Measurements from ENCODE around the gene ZNF614. TPM values are rescaled to one million over a fixed set of nuclear protein-coding genes. Genes with fewer than 3 reads are reported as not detected.

The ZNF614 gene
- total RNA-seq, 1 donor from 2014 or later = 8.4 TPM

- Mint-ChIP-seq H3K4me3 (ENCODE audit: unreplicated experiment) (peak within 1 kb of the TSS; percentile 91), H3K4me1 (ENCODE audit: unreplicated experiment) (peaks cover 15% of the 10 kb centered on the region), H3K27me3 (ENCODE audit: unreplicated experiment) (no peaks in the 10 kb centered on the region), H3K27ac (ENCODE audit: unreplicated experiment) (peak within 1 kb of the TSS; percentile 99), H3K9me3 (ENCODE audit: unreplicated experiment) (peaks cover 15% of the 10 kb centered on the region), H3K36me3 (ENCODE audit: unreplicated experiment) (peaks cover 41% of the 10 kb centered on the region)
- no peak for TF ChIP-seq CTCF (IDR thresholded peaks at IDR 0.05)
- DNase-seq (ENCODE audit: extremely low spot score, unreplicated experiment) = peak; percentile 95
Measured at GRCh38 chr19:52007806-52008557, 20.2 kb downstream of the ZNF614 start, which contains the start of gene ZNF615. Gene ZNF615 (minus strand): TSS chr19:52008211. CDS start chr19:52003711, 4,500 bp downstream.

GRCh38 chr19:52007451-52007805, 20.8 kb downstream of the ZNF614 start:
- Mint-ChIP-seq H3K36me3 (ENCODE audit: unreplicated experiment) (peaks cover 38% of the 10 kb centered on the region), H3K4me3 (ENCODE audit: unreplicated experiment) (peak overlapping the region; percentile 91), H3K27me3 (ENCODE audit: unreplicated experiment) (no peaks in the 10 kb centered on the region), H3K9me3 (ENCODE audit: unreplicated experiment) (peaks cover 16% of the 10 kb centered on the region), H3K4me1 (ENCODE audit: unreplicated experiment) (peaks cover 15% of the 10 kb centered on the region), H3K27ac (ENCODE audit: unreplicated experiment) (peak overlapping the region; percentile 99)
- no peak for DNase-seq (ENCODE audit: extremely low spot score, unreplicated experiment)
- TF ChIP-seq CTCF (IDR thresholded peaks at IDR 0.05) = no peak

- DNase-seq (ENCODE audit: extremely low spot score, unreplicated experiment) = no peak
- Mint-ChIP-seq H3K4me3 (ENCODE audit: unreplicated experiment) (no peak overlapping the region), H3K36me3 (ENCODE audit: unreplicated experiment) (peaks cover 83% of the 10 kb centered on the region), H3K9me3 (ENCODE audit: unreplicated experiment) (peaks cover 44% of the 10 kb centered on the region), H3K27me3 (ENCODE audit: unreplicated experiment) (no peaks in the 10 kb centered on the region), H3K4me1 (ENCODE audit: unreplicated experiment) (no peaks in the 10 kb centered on the region), H3K27ac (ENCODE audit: unreplicated experiment) (no peak overlapping the region)
- no peak for TF ChIP-seq CTCF (IDR thresholded peaks at IDR 0.05)
Measured at GRCh38 chr19:51994048-51994644, 34.0 kb downstream of the ZNF614 start.

GRCh38 chr19:51993422-51993821, 34.8 kb downstream of the ZNF614 start:
- peaks cover 83% of the 10 kb centered on the region for H3K36me3 Mint-ChIP-seq (ENCODE audit: unreplicated experiment)
- H3K27ac Mint-ChIP-seq (ENCODE audit: unreplicated experiment) = no peak overlapping the region
- peaks cover 47% of the 10 kb centered on the region for H3K9me3 Mint-ChIP-seq (ENCODE audit: unreplicated experiment)
- no peak for DNase-seq (ENCODE audit: extremely low spot score, unreplicated experiment)
- TF ChIP-seq CTCF (IDR thresholded peaks at IDR 0.05) = no peak
- no peaks in the 10 kb centered on the region for H3K27me3 Mint-ChIP-seq (ENCODE audit: unreplicated experiment)
- H3K4me3 Mint-ChIP-seq (ENCODE audit: unreplicated experiment) = no peak overlapping the region
- H3K4me1 Mint-ChIP-seq (ENCODE audit: unreplicated experiment) = no peaks in the 10 kb centered on the region

Data from osteocyte (in vitro differentiated cells).